GM19438 (cell line): ENCODE measurements around the gene ATOH8.

Experiments
- ATAC-seq: cut with Tn5 transposase; IDR thresholded peaks from one replicate; pipeline ENCODE4 v1.9.1; 2021; ENCODE audit warnings: low read depth; ENCODE audit not compliant: unreplicated experiment

ATOH8 gene

DNA sequence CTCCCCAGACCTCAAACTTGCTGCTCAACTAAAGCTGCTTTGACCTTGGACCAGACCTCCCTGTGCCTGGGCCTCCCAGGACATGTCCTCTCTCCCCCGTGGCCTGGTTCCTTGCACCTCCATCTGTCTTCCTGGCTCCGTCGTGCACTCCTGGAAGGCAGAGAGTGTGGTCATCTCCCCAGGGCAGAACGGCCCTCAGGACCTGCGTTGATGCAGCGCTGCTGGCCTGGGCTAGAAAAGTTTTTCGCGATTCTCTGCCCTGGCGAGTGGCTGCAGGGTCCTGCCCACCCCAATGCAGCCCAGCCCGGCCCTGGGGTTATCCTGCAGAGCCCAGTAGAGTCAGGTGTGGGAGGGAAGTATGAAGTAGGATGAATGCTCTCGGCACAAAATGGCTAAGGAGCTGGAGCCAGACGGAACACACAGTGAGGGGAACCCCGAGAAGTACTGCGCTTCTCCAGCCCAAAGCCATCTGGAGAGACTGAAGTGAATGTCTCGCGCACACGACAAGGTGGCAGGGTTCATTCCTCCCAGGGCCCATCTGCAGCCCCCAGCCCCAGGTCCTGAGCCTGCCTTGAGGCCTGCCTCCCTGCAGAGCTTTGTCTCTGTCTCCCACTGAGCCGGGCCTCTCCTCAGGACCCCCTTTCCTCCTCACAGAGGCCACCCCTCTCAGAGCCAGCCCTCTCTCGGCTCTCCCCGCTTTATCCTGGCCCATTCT is 41.7 kb downstream of the ATOH8 start:
- ATAC-seq: no peak

DNA sequence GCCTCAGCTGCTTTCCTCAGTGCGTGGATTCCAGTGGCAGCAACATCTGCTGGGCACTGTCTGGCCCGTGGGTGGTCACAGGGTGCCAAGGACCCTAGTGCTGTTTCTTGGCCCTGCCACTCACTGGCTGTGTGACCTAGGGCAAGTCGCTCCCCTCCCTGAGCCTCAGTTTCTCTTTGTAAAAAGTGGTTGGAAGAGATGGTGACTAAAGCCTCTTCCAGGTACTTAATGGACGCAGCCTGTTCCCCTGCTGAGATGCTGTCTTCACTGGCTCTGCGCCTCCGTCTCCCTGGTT is 42.2 kb downstream of the ATOH8 start:
- no peak for ATAC-seq

DNA sequence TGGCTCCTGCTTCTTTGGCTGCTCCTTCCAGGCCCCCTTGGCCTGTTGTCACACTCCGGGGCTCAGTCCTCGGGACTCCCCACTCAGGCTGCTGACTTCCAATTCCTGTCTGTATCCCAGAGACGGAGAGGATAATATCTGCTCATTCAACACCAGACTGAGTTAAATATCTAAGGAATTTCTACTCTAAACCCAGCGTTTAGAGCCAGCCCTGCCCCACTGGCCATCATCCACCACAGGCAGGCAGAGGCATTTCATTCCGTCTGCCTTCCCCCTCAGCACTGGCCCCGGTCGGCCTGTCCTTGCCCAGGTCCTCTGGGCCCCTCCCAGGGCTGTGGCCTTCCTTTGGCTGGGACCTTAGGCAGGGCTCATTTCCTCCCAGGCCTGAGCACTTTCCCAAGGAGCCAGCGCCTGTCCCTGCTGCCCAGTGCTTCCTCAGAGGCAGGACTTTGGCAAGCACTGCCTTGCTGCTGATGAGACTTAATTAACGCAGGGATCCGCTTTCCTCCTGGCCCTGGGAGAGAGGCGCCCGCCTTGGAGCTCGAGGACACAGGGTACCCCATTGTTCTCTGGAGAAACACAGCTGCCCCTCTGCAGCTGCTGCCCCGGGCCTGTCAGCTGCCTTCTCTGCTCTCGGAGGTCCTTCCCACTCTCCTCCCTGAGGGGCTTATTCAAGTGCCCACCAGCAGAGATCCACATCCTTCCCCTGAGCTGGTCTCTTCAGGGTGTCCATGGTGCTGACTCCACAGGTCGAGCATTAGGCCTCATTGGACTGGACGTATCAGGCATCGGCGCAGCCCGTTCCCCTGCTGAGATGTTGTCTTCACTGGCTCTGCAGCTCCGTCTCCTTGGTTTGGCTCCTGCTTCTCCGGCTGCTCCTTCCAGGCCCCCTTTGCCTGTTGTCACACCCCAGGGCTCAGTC is 42.8 kb downstream of the ATOH8 start:
- ATAC-seq: no peak

DNA sequence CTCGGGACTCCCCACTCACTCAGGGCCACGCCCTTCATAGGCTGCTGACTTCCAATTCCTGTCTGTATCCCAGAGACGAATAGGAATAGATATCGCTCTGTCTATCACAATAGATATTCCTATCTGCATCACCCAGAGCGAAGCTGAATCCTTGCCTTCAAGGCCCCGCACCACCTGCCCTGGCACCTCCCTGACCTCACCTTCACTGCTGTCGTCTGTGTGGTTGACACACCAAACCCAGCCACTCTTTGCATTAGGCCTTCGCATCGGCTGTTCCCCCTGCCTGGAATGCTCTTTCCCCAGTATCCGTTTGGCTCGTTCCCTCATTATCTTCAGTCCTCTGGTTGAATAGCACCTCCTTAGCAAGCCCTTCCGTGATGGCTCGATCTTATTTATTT is 43.5 kb downstream of the ATOH8 start:
- no peak for ATAC-seq

DNA sequence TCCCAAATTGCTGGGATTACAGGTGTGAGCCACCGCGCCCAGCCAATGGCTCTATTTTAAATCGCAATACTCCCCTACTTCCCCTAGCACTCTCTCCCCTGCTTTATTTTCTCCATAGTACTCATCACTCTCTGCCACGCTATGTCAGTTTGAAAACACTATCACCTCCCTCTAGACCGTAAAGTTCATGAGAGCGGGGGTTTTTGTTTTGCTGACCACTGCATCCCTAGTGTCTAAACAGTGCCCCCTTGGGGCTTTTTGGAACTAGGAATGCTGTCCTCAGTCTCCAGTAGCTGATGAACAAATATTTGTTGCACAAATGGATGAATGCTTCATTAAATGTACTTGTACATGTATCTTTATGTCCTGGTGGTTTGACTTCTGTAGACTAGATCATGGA is 44.1 kb downstream of the ATOH8 start:
- no peak for ATAC-seq

DNA sequence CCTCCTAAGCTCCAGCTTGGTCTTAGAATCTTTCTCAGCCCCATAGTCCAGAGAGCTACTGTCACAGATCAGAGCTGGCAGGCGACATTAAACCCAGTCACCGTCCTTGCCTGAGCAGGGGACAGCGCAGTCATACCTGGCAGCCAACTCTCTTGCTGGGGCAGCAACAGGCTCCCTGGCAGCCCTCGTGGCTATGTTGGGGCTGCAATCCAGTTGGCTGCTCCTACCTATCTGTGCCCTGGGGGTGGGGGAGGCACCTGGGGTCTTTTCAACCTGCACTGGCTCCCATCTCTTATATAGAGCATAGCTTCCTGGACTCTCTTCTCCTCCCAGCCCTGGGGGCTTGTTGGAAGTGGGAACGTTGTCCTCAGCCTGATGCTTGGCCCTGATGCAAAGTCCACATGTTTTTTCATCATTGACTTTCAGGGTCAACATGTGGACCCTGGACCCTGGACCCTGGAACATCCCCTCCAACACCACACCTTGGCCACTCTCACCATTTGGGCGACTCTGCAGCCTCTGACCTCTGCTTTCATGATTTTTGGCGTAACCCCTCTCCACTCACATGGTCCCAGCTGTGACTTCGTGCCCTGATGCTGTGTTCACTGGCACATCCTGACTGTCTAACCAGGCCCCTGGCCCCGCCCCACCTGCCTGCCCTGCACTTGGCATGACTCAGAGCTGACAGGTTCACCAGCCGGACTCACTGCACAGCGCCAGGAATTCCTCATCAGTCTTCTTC is 45.6 kb downstream of the ATOH8 start:
- ATAC-seq: no peak

DNA sequence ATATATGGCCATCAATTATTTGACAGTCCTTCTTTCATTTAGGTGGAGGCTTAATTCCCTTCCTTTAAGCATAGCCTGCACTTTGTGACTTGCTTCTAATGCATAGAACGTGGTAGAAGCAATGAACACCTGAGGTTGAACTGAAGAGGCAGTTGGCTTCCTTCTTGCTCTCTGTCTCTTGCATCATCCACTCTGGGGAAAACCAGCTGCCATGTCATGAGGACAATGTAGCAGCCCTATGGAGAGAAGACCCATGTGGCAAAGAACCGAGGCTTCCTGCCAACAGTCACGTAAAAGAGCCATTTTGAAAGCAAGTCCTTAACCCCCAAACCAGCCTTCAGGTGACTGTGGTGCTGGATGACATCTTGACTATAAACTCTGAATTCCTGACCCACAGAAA is 46.8 kb downstream of the ATOH8 start:
- no peak for ATAC-seq

DNA sequence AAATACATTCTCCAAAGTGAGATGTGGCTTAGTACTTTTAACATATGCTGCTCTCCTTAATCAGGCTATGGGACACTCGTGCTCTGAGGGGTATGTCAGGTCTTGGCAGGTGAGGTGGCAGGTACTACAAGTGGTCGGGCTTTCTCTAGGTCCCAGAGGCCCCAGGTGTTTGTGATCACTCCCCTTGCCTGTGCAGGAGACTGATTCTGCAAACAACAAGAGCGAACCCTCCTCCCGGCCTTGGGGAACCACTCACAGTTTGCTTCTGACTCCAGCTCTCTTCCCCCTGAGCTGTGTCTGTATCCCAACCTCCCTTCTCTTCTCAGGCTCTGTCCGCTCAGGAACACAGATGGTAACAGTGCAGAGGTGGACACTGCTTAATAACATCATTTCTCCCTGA is 48.1 kb downstream of the ATOH8 start:
- ATAC-seq: no peak

DNA sequence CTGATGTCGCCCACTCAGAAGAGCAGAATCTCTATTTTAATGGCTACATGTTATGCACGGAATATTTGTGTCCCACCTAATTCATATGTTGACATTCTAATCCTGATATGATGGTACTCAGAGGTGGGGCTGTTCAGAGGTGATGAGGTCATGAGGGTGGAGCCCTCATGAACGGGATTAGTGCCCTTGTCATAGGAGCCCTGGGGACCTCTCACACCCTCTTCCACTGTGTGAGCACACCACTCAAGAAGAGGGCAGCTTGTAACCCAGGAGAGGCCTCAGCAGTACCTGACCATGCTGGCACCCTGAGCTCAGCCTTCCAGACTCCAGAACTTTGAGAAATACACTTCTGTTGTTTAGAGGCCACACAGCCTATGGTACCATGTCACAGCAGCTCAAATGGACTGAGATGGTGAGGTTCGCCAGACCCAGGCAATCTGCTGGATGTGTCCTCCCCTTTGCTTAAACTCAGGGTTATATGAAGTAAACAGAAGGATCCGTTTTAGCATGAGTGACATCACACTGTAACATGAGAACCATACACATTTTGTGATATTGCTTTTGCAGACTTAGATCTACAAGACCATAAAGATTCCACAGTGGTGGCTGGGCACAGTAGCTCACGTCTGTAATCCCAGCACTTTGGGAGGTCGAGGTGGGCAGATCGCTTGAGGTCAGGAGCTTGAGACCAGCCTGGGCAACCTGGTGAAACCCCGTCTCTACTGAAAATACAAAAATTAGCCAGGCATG is 48.7 kb downstream of the ATOH8 start:
- ATAC-seq: no peak

DNA sequence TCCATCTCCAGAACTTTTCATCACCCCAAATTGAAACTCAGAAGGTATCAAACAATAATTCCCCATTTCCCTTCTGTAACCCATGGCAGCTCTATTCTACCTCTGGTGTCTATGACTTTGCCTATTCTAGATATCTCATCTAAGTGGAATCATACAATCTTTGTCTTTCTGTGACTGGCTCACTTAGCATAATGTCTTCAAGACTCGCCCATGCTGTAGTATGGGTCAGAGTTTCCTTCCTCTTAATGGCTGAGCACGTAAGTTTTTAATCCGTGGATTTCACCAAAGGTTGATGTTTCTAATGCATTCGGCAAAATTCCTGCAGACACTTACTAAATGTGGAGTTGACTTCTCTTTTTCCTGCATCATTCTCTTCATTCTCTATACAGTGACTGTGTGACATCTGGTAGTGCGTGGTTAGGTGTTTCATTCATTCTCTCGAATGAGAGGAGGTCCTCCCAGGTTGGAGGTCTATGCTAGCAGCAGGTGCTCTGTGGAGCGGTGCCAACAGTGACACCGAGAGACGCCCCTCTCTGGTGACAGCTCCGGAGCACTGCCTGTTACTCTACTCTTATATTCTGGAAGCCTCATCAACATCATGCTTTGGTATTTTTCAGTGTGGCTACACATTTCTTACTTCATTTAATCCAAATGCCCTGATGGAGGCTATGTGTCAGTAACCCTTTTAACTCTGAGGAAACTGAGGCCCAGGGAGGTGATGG is 50.1 kb downstream of the ATOH8 start:
- no peak for ATAC-seq

DNA sequence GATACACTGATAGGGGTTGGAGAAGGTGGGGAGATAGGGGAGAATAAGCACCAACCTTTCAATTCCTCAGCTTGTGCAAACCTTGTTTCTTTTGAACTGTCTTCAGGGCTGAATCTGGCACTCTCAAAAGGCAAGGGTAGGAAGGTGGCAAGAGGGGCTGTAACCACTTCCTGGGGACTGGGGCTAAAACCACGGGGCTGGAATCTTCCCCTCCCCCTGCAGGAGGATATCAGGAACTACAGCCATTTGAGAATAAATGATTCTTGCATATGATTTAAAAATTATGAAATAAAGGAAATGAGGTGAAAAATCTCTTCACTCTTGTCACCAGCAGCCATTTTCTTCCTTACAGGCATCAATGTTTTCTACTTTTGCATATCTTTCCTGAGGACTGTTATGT is 50.8 kb downstream of the ATOH8 start:
- ATAC-seq: no peak

DNA sequence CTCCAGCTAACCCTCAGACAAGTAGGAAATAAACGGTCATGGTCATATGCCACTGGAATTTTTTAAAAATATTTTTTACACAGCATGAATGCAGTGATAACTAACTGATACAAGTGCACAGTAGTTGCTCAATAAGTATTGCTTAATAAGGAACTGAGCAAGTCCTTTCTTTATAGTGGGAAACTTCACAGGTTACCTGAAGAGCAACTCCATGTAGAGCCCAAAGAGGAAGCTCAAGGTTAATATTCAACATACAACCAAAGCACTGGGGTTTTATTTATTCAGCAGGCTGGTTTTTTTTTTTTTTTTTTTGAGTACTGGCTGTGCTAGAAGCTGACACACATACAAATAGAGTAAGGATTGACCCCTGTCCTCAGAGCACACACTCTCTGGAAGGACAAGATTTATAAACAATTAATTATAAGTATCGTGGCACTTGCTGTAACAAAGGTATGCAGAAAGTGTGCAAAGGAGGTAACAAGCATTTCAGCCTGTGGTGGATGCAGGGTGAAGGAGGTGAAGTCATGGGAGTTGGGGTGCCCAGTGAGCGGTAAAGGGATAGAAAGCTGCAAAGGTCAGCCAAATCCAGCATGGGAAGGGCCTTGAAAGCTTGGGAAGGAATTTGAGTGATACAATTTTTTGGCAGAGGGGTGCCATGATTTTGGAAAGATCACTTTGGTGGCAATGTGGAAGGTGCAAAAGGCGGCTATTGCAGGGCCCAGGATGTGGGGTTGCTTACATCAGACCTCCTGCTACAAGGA is 52.7 kb downstream of the ATOH8 start:
- ATAC-seq: no peak

DNA sequence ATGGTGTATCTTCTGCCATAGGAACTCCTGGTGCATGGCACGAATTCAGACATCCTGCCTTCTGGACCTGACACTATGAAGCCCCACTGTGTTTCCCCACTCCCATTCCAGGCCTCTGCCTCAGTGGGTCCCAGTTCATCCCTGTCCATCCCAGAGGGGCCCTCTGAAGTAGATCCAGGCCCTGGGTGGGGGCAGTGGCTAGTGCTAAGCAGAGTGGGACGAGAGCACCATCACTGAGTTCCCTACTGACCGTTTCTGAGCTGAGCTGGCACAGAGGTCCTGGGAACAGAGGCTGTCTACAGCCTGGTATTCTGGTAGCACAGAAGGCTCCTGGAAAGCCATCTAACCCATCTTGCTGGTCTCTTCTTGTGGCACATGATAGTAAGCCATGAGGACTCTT is 54.0 kb downstream of the ATOH8 start:
- no peak for ATAC-seq

DNA sequence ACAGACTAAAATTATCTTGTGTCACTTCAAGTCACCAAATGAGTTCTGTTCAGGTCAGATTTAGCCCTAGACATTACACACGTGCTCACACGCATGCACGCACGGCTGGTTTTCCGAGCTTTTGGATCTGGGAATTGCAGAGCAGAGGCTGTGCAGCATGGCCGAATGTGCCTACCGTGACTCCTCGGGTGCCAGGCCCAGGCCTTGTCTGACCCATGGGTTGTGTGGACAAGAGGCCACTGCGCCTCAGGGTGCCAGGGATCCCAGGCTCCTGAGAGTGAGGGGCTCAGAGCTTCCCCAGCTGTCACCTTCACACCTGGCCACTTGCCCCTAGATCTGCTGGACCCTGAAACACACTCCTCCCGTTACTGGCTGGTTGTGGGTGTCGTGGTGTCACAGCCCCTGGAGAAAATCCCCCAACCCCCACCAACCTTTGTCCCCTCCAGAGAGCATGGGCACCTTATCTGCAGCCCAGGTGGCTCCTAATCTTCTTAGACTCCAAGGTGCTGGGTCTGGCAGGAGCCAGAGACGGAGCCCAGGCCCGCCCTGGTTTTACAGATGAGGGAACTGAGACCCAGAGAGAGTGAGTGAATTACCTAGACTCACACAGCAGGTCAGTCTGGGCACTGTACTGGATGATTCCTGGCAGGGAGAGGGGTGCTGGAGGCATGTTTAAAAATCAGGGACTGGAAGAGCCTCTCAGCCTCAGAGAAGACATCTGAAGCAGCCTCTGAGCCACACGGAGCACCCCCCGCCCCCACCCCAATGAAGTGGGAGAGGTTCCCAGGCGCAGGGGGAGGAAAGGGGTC is 56.8 kb downstream of the ATOH8 start:
- no peak for ATAC-seq

DNA sequence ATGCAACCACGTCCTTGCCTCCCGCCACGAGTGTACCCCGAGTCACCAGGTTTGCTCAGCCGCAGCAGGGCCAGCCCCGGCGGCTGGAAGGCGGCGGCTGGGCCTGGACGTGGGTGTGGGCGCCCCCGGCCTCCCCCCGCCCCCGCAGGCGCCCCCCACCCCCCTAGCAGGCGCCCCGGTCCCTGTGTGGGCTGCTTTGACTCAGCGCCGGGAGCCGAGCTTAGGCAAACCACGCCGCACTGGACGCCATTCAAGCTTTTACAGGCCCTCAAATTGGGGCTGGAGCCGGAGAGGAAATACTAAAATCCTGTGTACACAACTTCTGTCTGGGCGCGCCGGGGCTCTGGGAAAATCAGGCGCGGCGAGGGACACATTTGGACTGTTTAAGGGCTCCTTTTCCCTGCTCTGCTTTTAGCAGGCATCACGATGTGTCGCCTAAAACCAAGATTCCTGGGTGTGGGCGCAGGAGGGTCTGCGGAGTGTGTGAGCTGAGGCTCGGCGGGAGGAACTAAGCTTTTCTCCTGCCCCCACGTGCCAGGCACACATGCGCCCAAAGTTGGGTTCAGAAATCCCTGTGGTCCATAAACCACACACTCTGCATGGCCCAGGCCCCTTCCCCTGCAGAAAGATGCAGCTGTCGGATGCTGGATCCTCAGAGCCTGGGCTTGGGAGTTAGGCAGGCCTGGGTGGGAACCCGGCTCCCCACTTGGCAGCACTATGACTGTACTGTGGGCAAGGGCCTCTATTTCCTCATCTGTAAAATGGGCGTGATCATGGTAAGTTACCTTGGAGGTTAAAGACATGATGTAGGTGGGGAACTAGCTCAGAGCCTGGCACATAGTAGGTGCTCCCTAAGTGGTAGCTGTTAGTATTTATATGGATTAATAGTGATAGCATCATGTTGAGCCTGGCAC is 57.6 kb downstream of the ATOH8 start:
- ATAC-seq: no peak

DNA sequence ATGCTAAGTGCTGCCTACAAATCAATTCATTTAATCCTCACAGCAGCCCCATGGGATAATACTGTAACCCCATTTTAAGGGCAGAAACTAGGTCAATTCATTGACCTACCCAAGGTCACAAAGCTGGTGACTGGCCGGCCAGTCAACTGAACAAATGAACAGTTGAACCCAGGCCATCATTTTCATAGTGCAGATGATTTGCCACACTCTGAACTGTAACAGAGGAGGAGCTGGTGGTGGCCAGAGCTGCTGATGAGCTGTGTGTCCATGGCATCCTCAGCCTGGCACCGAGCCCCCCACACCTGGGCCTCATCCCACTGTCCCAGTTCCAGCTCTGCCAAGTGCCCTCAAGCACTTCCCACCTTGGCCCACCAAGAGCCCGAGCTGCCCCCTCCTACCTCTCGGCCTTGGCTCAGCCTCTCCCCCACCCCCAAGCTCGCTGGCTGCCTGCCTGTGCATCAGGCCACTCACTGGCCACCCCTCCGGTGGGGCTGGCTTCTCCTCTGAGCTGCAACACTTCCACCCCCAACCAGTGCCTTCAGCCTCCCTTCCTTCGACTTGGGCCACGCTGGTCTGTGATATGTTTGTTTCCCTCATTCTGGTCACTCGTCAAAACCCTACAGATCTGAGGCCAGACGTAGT is 58.4 kb downstream of the ATOH8 start:
- no peak for ATAC-seq
